Esophagus squamous epithelium (tissue), 5 donors: ENCODE measurements around the gene KDM3A. TPM values are rescaled to one million over a fixed set of nuclear protein-coding genes. Genes with fewer than 3 reads are reported as not detected.

ENCODE experiments used
- DNase-seq: peaks from one replicate; lab custom pipeline; 2025; lab: John Stamatoyannopoulos, UW
- H3K27ac ChIP-seq, 4 donors: fragments of 200-600 bp; sonication (generic); one replicate each; pipeline ENCODE4 v1.5.1; 2016 to 2019; ENCODE audit warnings: mild to moderate bottlenecking in 1 of 4
- H3K27me3 ChIP-seq, 4 donors: fragments of 200-600 bp; sonication (generic); 1 replicate in 3 of 4; 2 replicates in 1 of 4; pipeline versions ENCODE4 v1.5.1 to v1.6.0; 2017 to 2021; ENCODE audit warnings: antibody characterized with exemption in 1 of 4
- H3K36me3 ChIP-seq, 3 donors: fragments of 200-600 bp; sonication (generic); one replicate each; pipeline ENCODE4 v1.5.1; 2016 to 2019
- H3K4me1 ChIP-seq, 3 donors: fragments of 200-600 bp; sonication (generic); one replicate each; pipeline ENCODE4 v1.5.1; 2017 to 2019
- H3K4me3 ChIP-seq, 4 donors: fragments of 200-600 bp; sonication (generic); 1 replicate in 3 of 4; 2 replicates in 1 of 4; pipeline ENCODE4 v1.5.1; 2016 to 2019; ENCODE audit warnings: mild to moderate bottlenecking in 2 of 4, moderate library complexity in 1 of 4
- H3K9me3 ChIP-seq, 3 donors: fragments of 200-600 bp; sonication (generic); one replicate each; pipeline ENCODE4 v1.5.1; 2016 to 2019
- CTCF ChIP-seq, 6 experiments: fragments of 450-650 bp in 4 of 6; fragments of 200-600 bp in 2 of 6; sonication (generic) in 2 of 6; IDR thresholded peaks; one replicate each; pipeline ENCODE4 v1.5.1; 2016 to 2019; ENCODE audit warnings: antibody characterized with exemption in 6 of 6, mild to moderate bottlenecking in 4 of 6, moderate library complexity in 4 of 6
- POLR2A ChIP-seq, 4 donors: fragments of 450-650 bp; IDR thresholded peaks; one replicate each; pipeline ENCODE4 v1.6.1; 2017; ENCODE audit warnings: antibody characterized with exemption in 4 of 4, mild to moderate bottlenecking in 4 of 4, moderate library complexity in 3 of 4
- WGBS, 2 donors: methylation state at CpG; one replicate each; pipeline ENCODE4 v1.1.5; 2018; 5-methylcytosine and 5-hydroxymethylcytosine counted together
- intact Hi-C: fragments of 100-400 bp; cut with DNase I; formaldehyde crosslinking; loops from one replicate; pipeline ENCODE4 v1.15.0; 2022
- total RNA-seq, 4 donors: library from RNA; depleted of rRNA; stranded (reverse); fragments of >200 nt; gene quantifications; one replicate each; pipeline ENCODE4 v1.1.0, GENCODE V29; 2016
- donor health status: DM: yes; HTN: yes; CAD: no.

KDM3A gene
- total RNA-seq, 4 donors from 2014 or later = 22.0 to 60.7 (median 23.9) TPM

- intact Hi-C loops = no loop called here
- Histone ChIP-seq H3K4me3 (no peak overlapping the region), H3K27ac (peak overlapping the region in 2 of 4 donors; percentile 71 to 81), H3K36me3 (peaks cover 0 to 26% (median 4%) of the 10 kb centered on the region in 3 donors), H3K9me3 (no peaks in the 10 kb centered on the region), H3K27me3 (no peaks in the 10 kb centered on the region), H3K4me1 (peaks cover 0 to 35% (median 0%) of the 10 kb centered on the region in 3 donors)
- TF ChIP-seq POLR2A (IDR thresholded peaks at IDR 0.05) (no peak), CTCF (IDR thresholded peaks at IDR 0.05) (no peak)
- 62 to 69% methylated on average over 2 of the region's 2 CpGs for WGBS, 2 donors
- DNase-seq = no peak
These were observed 71.7 kb downstream of the KDM3A start for GRCh38 chr2:86512892-86513291.

- intact Hi-C loops = no loop called here
- WGBS, 2 donors = 93 to 94% methylated on average over 5 of the region's 5 CpGs
- no peak for DNase-seq
These were observed 72.9 kb downstream of the KDM3A start for GRCh38 chr2:86513948-86514660.

GRCh38 chr2:86518481-86518880, 77.3 kb downstream of the KDM3A start:
- Histone ChIP-seq H3K27me3 (no peaks in the 10 kb centered on the region), H3K36me3 (peaks cover 0 to 18% (median 0%) of the 10 kb centered on the region in 3 donors), H3K27ac (no peak overlapping the region), H3K4me3 (no peak overlapping the region), H3K9me3 (no peaks in the 10 kb centered on the region), H3K4me1 (no peaks in the 10 kb centered on the region)
- WGBS, 2 donors = 71 to 77% methylated on average over 3 of the region's 3 CpGs
- intact Hi-C loops = no loop called here
- no peak for DNase-seq
- peak in 4 of 6 experiments; percentile 22 to 47 (median 36) for TF ChIP-seq CTCF (IDR thresholded peaks at IDR 0.05)
- no peak for TF ChIP-seq POLR2A (IDR thresholded peaks at IDR 0.05)

More at GRCh38 chr2:86513948-86514660, 72.9 kb downstream of the KDM3A start:
- Histone ChIP-seq H3K27ac (no peak overlapping the region), H3K4me3 (no peak overlapping the region), H3K4me1 (peaks cover 0 to 35% (median 0%) of the 10 kb centered on the region in 3 donors), H3K36me3 (peaks cover 0 to 14% (median 0%) of the 10 kb centered on the region in 3 donors), H3K27me3 (no peaks in the 10 kb centered on the region), H3K9me3 (no peaks in the 10 kb centered on the region)
- TF ChIP-seq CTCF (IDR thresholded peaks at IDR 0.05) (no peak), POLR2A (IDR thresholded peaks at IDR 0.05) (no peak)

GRCh38 chr2:86519349-86519748, 78.2 kb downstream of the KDM3A start:
- no peak overlapping the region for H3K27ac ChIP-seq
- H3K4me1 ChIP-seq = no peaks in the 10 kb centered on the region
- intact Hi-C loops = no loop called here
- H3K4me3 ChIP-seq = no peak overlapping the region
- DNase-seq = no peak
- WGBS, 2 donors = 68 to 91% methylated on average over 1 of the region's 1 CpG
- no peaks in the 10 kb centered on the region for H3K27me3 ChIP-seq
- TF ChIP-seq POLR2A (IDR thresholded peaks at IDR 0.05) (no peak), CTCF (IDR thresholded peaks at IDR 0.05) (no peak)
- peaks cover 0 to 18% (median 0%) of the 10 kb centered on the region in 3 donors for H3K36me3 ChIP-seq
- H3K9me3 ChIP-seq = no peaks in the 10 kb centered on the region

- no peak for DNase-seq
- Histone ChIP-seq H3K4me1 (no peaks in the 10 kb centered on the region), H3K4me3 (no peak overlapping the region), H3K36me3 (peaks cover 0 to 18% (median 0%) of the 10 kb centered on the region in 3 donors), H3K9me3 (no peaks in the 10 kb centered on the region), H3K27me3 (no peaks in the 10 kb centered on the region), H3K27ac (no peak overlapping the region)
- TF ChIP-seq CTCF (IDR thresholded peaks at IDR 0.05) (no peak), POLR2A (IDR thresholded peaks at IDR 0.05) (no peak)
- WGBS, 2 donors = 70 to 83% methylated on average over 1 of the region's 1 CpG
- intact Hi-C loops = no loop called here
These were observed 79.0 kb downstream of the KDM3A start for GRCh38 chr2:86520153-86520552.
